Measurements from ENCODE around the gene PMVK. TPM values are rescaled to one million over a fixed set of nuclear protein-coding genes. Genes with fewer than 3 reads are reported as not detected.

Gene PMVK
- total and polyA plus RNA-seq, 10 of the 15 experiments (the other 5 are each of a cell fraction or from before 2014, with no cell fraction given) = 6.0 to 121 (median 49.4) TPM

- no peak for TF ChIP-seq ATF2 (IDR thresholded peaks at IDR 0.05; ENCODE audit: low read length)
- TF ChIP-seq MTA2 (IDR thresholded peaks at IDR 0.05; ENCODE audit: low read depth) = no peak
- peak; percentile 85 for TF ChIP-seq ZSCAN29 (IDR thresholded peaks at IDR 0.05)
- TF ChIP-seq IKZF2 (IDR thresholded peaks at IDR 0.05) = peak in 1 of 2 experiments; percentile 22; a peak in 1 of 4 replicates
- TF ChIP-seq WRNIP1 (IDR thresholded peaks at IDR 0.05; ENCODE audit: borderline replicate concordance, low read depth, low read length) = no peak
- peak; percentile 94; the same call in 1 of the 2 replicates for TF ChIP-seq POLR2AphosphoS2 (IDR thresholded peaks at IDR 0.05; ENCODE audit: low read depth, low read length)
- peak; percentile 96 for TF ChIP-seq JUND (IDR thresholded peaks at IDR 0.05; ENCODE audit: low read depth, low read length)
- no peak for TF ChIP-seq NFIC (IDR thresholded peaks at IDR 0.05; ENCODE audit: low read depth, low read length)
- TF ChIP-seq, protein P1, sequence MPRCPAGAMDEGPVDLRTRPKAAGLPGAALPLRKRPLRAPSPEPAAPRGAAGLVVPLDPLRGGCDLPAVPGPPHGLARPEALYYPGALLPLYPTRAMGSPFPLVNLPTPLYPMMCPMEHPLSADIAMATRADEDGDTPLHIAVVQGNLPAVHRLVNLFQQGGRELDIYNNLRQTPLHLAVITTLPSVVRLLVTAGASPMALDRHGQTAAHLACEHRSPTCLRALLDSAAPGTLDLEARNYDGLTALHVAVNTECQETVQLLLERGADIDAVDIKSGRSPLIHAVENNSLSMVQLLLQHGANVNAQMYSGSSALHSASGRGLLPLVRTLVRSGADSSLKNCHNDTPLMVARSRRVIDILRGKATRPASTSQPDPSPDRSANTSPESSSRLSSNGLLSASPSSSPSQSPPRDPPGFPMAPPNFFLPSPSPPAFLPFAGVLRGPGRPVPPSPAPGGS (IDR thresholded peaks at IDR 0.05; ENCODE audit: borderline replicate concordance, insufficient read depth, low read depth, low read length, poor library complexity, severe bottlenecking) = peak; percentile 60
- TF ChIP-seq NFYB (IDR thresholded peaks at IDR 0.05; ENCODE audit: insufficient read depth, low read depth, low read length) = no peak
- TF ChIP-seq SMAD1 (IDR thresholded peaks at IDR 0.05; ENCODE audit: low read depth, partially characterized antibody) = no peak
- no peak for TF ChIP-seq CEBPB (IDR thresholded peaks at IDR 0.05; ENCODE audit: borderline replicate concordance in 1 of 2, low read depth in 2 of 2, low read length in 2 of 2)
Measured at GRCh38 chr1:154961207-154962155, 25.0 kb upstream of the PMVK start, which contains the start of gene PYGO2 (continued).
